ENCODE measurements around the gene AMD1. TPM values are rescaled to one million over a fixed set of nuclear protein-coding genes. Genes with fewer than 3 reads are reported as not detected.
"Not testable (repeated sequence)": the region's sequence is repeated elsewhere in the genome, so short reads cannot be mapped to it uniquely, and the experiment has no call there.

AMD1 gene
- total and polyA plus RNA-seq, 2 experiments from 2014 or later = 127 to 243 TPM

DNA sequence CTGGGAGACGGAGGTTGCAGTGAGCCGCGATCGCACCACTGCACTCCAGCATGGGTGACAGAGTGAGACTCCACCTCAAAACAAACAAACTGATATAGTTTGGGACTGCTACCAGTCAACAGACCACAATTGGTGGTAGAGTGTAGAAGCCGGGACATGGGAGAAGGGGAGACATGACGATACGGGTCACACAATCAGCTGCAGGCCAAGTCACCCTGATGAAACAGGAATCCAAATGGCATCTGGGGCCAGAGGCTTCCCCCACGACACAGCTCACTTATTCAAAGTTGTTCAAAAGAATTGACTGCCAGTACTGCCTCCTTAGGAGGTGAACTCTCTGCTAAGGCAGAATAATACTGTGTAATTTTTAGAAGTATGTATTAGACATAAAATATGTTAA, 27.5 kb downstream of the AMD1 start:
- no peak for TF ChIP-seq EZH2phosphoT487 (IDR thresholded peaks at IDR 0.05; ENCODE audit: unreplicated experiment)
- peaks cover 38% of the 10 kb centered on the region for H3K9me3 Mint-ChIP-seq
- peaks cover 38% of the 10 kb centered on the region for H3K36me3 Mint-ChIP-seq (ENCODE audit: low read depth)

DNA sequence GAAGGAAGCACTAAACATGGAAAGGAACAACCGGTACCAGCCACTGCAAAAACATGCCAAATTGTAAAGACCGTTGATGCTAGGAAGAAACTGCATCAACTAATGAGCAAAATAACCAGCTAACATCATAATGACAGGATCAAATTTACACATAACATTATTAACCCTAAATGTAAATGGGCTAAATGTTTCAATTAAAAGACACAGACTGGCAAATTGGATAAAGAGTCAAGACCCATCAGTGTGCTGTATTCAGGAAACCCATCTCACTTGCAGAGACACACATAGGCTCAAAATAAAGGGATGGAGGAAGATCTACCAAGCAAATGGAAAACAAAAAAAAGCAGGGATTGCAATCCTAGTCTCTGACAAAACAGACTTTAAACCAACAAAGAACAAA, 31.7 kb downstream of the AMD1 start:
- peaks cover 67% of the 10 kb centered on the region for H3K9me3 Mint-ChIP-seq
- not testable (repeated sequence) for ATAC-seq, H3K4me1 Mint-ChIP-seq

More for the DNA sequence above, 27.5 kb downstream of the AMD1 start:
- DNase-seq (ENCODE audit: low spot score) (no peak), ATAC-seq (peak; percentile 14; the same call in 1 of the 3 replicates)
- no peaks in the 10 kb centered on the region for H3K79me2 ChIP-seq (replicated peaks; ENCODE audit: insufficient read depth)
- H3K9me2 ChIP-seq (ENCODE audit: insufficient read depth) = no peaks in the 10 kb centered on the region
- no peak overlapping the region for H3K4me2 ChIP-seq
- Mint-ChIP-seq H3K4me3 (no peak overlapping the region), H3K4me1 (no peaks in the 10 kb centered on the region), H3K27ac (no peak overlapping the region), H3K27me3 (ENCODE audit: insufficient read depth, low read depth, poor library complexity) (peaks cover 7% of the 10 kb centered on the region)
- no peak overlapping the region for H2AFZ ChIP-seq
- no peak overlapping the region for H3K4me3 ChIP-seq
- peak overlapping the region; percentile 63; the same call in 1 of the 2 replicates for H3K27ac ChIP-seq (ENCODE audit: low read depth)
- no peaks in the 10 kb centered on the region for H3K4me1 ChIP-seq (ENCODE audit: insufficient read depth)
- H3K36me3 ChIP-seq (ENCODE audit: insufficient read depth) = peaks cover 1% of the 10 kb centered on the region; the same call in 1 of the 2 replicates
- H3K27me3 ChIP-seq (ENCODE audit: insufficient read depth) = no peaks in the 10 kb centered on the region
- no peaks in the 10 kb centered on the region; the same call in 1 of the 2 replicates for H4K20me1 ChIP-seq (replicated peaks; ENCODE audit: insufficient read depth)
- H3F3A ChIP-seq (replicated peaks; ENCODE audit: low read depth) = peaks cover 10% of the 10 kb centered on the region

DNA sequence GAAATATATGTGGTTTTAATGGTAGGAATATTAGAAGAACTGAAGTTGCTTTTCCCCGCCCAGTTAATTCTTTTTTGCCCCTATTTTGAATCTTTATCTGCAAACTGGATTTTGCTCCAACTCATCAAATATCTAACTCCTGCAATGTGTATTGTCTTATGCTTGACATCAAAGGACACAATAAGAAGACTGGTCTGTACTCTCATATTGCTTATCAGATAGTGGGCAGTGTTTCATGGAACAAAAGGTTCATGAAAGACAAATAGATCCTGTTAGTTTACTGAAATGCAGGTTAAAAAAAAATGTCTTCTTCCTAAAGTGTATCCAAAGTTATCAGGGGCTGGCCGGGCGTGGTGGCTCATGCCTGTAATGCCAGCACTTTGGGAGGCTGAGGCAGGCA, 56.2 kb downstream of the AMD1 start:
- no peak for ATAC-seq
- no peak for DNase-seq (ENCODE audit: low spot score)
- Histone ChIP-seq H3K4me1 (ENCODE audit: insufficient read depth) (no peaks in the 10 kb centered on the region), H2AFZ (no peak overlapping the region), H3K36me3 (ENCODE audit: insufficient read depth) (no peaks in the 10 kb centered on the region), H3K79me2 (replicated peaks; ENCODE audit: insufficient read depth) (no peaks in the 10 kb centered on the region), H4K20me1 (replicated peaks; ENCODE audit: insufficient read depth) (no peaks in the 10 kb centered on the region), H3K4me3 (no peak overlapping the region), H3K9me2 (ENCODE audit: insufficient read depth) (no peaks in the 10 kb centered on the region), H3F3A (replicated peaks; ENCODE audit: low read depth) (no peaks in the 10 kb centered on the region), H3K27me3 (ENCODE audit: insufficient read depth) (no peaks in the 10 kb centered on the region), H3K27ac (ENCODE audit: low read depth) (no peak overlapping the region), H3K4me2 (no peak overlapping the region)
- no peak overlapping the region for H3K4me3 Mint-ChIP-seq
- H3K4me1 Mint-ChIP-seq = no peaks in the 10 kb centered on the region
- H3K9me3 Mint-ChIP-seq = 0 out of 3 replicates have a peak, but pooled peaks cover 3% of the 10 kb centered on the region
- peaks cover 3% of the 10 kb centered on the region for H3K27me3 Mint-ChIP-seq (ENCODE audit: insufficient read depth, low read depth, poor library complexity)
- H3K36me3 Mint-ChIP-seq (ENCODE audit: low read depth) = no peaks in the 10 kb centered on the region; the same call in 1 of the 3 replicates
- no peak overlapping the region for H3K27ac Mint-ChIP-seq
- TF ChIP-seq ZNF331 (CRISPR knock-in tag; IDR thresholded peaks at IDR 0.05; ENCODE audit: low read depth) (no peak), CREB1 (CRISPR knock-in tag; IDR thresholded peaks at IDR 0.05; ENCODE audit: low read depth) (no peak), STAT1 (IDR thresholded peaks at IDR 0.05; ENCODE audit: unreplicated experiment) (no peak), ZNF114 (CRISPR knock-in tag; IDR thresholded peaks at IDR 0.05) (no peak), POLR2AphosphoS5 (IDR thresholded peaks at IDR 0.05; ENCODE audit: low read depth) (no peak)
- TF ChIP-seq, protein P1, sequence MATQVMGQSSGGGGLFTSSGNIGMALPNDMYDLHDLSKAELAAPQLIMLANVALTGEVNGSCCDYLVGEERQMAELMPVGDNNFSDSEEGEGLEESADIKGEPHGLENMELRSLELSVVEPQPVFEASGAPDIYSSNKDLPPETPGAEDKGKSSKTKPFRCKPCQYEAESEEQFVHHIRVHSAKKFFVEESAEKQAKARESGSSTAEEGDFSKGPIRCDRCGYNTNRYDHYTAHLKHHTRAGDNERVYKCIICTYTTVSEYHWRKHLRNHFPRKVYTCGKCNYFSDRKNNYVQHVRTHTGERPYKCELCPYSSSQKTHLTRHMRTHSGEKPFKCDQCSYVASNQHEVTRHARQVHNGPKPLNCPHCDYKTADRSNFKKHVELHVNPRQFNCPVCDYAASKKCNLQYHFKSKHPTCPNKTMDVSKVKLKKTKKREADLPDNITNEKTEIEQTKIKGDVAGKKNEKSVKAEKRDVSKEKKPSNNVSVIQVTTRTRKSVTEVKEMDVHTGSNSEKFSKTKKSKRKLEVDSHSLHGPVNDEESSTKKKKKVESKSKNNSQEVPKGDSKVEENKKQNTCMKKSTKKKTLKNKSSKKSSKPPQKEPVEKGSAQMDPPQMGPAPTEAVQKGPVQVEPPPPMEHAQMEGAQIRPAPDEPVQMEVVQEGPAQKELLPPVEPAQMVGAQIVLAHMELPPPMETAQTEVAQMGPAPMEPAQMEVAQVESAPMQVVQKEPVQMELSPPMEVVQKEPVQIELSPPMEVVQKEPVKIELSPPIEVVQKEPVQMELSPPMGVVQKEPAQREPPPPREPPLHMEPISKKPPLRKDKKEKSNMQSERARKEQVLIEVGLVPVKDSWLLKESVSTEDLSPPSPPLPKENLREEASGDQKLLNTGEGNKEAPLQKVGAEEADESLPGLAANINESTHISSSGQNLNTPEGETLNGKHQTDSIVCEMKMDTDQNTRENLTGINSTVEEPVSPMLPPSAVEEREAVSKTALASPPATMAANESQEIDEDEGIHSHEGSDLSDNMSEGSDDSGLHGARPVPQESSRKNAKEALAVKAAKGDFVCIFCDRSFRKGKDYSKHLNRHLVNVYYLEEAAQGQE (IDR thresholded peaks at IDR 0.05; ENCODE audit: unreplicated experiment) = no peak
- TF ChIP-seq, protein P2, sequence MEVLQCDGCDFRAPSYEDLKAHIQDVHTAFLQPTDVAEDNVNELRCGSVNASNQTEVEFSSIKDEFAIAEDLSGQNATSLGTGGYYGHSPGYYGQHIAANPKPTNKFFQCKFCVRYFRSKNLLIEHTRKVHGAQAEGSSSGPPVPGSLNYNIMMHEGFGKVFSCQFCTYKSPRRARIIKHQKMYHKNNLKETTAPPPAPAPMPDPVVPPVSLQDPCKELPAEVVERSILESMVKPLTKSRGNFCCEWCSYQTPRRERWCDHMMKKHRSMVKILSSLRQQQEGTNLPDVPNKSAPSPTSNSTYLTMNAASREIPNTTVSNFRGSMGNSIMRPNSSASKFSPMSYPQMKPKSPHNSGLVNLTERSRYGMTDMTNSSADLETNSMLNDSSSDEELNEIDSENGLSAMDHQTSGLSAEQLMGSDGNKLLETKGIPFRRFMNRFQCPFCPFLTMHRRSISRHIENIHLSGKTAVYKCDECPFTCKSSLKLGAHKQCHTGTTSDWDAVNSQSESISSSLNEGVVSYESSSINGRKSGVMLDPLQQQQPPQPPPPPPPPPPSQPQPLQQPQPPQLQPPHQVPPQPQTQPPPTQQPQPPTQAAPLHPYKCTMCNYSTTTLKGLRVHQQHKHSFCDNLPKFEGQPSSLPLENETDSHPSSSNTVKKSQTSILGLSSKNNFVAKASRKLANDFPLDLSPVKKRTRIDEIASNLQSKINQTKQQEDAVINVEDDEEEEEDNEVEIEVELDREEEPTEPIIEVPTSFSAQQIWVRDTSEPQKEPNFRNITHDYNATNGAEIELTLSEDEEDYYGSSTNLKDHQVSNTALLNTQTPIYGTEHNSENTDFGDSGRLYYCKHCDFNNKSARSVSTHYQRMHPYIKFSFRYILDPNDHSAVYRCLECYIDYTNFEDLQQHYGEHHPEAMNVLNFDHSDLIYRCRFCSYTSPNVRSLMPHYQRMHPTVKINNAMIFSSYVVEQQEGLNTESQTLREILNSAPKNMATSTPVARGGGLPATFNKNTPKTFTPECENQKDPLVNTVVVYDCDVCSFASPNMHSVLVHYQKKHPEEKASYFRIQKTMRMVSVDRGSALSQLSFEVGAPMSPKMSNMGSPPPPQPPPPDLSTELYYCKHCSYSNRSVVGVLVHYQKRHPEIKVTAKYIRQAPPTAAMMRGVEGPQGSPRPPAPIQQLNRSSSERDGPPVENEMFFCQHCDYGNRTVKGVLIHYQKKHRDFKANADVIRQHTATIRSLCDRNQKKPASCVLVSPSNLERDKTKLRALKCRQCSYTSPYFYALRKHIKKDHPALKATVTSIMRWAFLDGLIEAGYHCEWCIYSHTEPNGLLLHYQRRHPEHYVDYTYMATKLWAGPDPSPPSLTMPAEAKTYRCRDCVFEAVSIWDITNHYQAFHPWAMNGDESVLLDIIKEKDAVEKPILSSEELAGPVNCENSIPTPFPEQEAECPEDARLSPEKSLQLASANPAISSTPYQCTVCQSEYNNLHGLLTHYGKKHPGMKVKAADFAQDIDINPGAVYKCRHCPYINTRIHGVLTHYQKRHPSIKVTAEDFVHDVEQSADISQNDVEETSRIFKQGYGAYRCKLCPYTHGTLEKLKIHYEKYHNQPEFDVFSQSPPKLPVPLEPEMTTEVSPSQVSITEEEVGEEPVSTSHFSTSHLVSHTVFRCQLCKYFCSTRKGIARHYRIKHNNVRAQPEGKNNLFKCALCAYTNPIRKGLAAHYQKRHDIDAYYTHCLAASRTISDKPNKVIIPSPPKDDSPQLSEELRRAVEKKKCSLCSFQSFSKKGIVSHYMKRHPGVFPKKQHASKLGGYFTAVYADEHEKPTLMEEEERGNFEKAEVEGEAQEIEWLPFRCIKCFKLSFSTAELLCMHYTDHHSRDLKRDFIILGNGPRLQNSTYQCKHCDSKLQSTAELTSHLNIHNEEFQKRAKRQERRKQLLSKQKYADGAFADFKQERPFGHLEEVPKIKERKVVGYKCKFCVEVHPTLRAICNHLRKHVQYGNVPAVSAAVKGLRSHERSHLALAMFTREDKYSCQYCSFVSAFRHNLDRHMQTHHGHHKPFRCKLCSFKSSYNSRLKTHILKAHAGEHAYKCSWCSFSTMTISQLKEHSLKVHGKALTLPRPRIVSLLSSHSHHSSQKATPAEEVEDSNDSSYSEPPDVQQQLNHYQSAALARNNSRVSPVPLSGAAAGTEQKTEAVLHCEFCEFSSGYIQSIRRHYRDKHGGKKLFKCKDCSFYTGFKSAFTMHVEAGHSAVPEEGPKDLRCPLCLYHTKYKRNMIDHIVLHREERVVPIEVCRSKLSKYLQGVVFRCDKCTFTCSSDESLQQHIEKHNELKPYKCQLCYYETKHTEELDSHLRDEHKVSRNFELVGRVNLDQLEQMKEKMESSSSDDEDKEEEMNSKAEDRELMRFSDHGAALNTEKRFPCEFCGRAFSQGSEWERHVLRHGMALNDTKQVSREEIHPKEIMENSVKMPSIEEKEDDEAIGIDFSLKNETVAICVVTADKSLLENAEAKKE (CRISPR knock-in tag; IDR thresholded peaks at IDR 0.05) = no peak

More for the DNA sequence above, 31.7 kb downstream of the AMD1 start:
- not testable (repeated sequence) for H3K79me2 ChIP-seq (replicated peaks; ENCODE audit: insufficient read depth); H3K27ac Mint-ChIP-seq; H3K9me2 ChIP-seq (ENCODE audit: insufficient read depth); H3K4me2 ChIP-seq; H3K27me3 ChIP-seq (ENCODE audit: insufficient read depth); H4K20me1 ChIP-seq (replicated peaks; ENCODE audit: insufficient read depth); H3K27ac ChIP-seq (ENCODE audit: low read depth); H3K36me3 ChIP-seq (ENCODE audit: insufficient read depth); H3K4me1 ChIP-seq (ENCODE audit: insufficient read depth); H3K4me3 ChIP-seq; H3F3A ChIP-seq (replicated peaks; ENCODE audit: low read depth); H3K4me3 Mint-ChIP-seq; H3K27me3 Mint-ChIP-seq (ENCODE audit: insufficient read depth, low read depth, poor library complexity); DNase-seq (ENCODE audit: low spot score); H2AFZ ChIP-seq
- H3K36me3 Mint-ChIP-seq (ENCODE audit: low read depth) = peaks cover 24% of the 10 kb centered on the region

All from GM23338 (cell line).